Measurements from ENCODE around the gene LRCH1.

Gene LRCH1

DNA sequence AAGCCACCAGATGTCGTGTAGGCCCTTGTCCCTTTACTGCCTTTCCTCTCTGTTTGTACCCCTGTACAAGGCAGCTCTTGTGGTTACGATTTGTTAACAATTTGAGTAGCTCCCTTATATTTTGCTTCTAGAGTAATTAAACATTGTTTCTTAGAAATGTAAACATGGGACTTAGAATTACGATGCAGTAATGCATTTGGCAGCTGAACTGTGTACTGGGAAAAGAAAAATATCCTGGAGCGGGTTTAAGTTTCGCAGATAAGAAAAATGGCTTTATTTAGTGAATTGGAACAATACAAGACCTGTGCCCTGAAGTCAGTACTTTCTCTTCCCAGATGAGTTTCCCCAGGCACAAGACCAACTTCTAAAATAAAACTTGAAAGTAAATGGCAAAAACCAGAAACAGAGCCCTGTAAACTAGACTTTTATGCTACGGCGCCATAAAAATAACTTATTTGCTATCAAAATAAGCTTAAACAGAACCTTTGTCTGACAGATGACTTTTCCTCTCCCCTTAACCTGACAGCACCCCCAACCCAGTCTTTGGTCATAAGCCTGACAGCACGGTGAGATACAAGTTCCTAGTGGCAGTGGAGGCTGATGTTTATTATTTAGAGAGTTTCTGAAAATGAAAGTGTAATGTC, 63.0 kb downstream of the LRCH1 start:
- no peak for DNase-seq (ENCODE audit: low read depth)

DNA sequence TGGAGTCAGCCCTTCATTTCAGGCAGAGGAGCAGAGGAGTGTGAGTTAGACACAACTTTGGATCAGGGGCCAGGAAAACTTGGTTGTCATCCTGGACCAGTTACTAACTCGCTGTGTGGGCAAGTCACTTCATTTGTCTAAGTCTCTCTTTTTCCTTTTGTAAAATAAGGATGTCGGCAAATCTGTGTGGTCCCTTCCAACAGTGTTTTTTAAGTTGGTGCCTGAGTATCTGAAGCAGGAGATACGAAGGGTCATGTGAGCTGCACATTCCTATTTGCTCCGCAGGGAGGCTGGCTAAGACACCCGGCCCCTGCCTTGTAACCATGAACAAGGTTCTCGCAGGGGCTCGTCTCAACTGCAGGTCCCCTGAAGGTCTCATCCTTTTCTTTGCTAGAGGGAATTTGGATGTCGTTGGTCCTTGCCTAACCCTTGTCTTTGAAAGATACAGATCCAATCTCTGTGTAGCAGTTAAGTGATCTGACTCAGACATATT, 64.3 kb downstream of the LRCH1 start:
- DNase-seq (ENCODE audit: low read depth): no peak

DNA sequence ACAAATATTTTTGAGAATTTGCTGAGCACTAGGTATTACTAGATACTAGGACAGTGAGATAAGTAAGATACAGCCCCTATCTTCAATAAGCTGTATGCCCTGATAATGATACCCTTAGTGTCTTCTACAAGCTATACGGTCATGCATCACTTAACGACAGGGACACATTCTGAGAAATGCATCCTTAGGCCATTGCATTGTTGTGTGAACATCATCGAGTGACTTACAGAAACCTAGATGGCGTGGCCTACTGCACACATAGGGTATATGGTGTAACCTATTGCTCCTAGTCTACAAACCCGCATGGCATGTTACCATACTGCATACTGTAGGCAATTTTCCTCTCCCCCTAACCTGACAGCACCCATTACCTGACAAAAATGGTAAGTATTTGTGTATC, 64.9 kb downstream of the LRCH1 start:
- DNase-seq (ENCODE audit: low read depth): no peak

DNA sequence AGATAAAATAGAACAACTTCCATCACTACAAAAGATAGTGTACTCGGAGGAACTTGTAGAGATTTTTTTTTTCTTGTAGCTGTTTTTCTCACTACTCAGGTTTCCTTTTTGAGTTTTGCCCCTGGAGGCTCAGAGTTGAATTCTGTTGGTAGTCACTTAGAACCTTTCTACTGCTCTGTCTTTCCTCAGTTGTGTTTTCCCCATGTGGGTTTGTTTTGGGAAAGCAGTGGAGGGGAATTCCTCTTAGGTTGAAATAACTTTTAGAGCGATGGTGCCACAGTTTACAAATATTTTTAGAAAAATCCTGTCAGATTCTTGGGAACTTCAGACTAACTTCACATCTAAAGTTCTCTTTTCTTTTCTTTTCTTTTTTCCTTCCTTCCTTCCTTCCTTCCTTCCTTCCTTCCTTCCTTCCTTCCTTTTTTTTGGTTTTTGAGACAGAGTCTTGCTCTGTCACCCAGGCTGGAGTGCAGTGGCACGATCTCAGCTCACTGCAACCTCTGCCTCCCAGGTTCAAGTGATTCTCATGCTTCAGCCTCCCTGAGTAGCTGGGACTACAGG, 65.8 kb downstream of the LRCH1 start:
- no peak for DNase-seq (ENCODE audit: low read depth)

DNA sequence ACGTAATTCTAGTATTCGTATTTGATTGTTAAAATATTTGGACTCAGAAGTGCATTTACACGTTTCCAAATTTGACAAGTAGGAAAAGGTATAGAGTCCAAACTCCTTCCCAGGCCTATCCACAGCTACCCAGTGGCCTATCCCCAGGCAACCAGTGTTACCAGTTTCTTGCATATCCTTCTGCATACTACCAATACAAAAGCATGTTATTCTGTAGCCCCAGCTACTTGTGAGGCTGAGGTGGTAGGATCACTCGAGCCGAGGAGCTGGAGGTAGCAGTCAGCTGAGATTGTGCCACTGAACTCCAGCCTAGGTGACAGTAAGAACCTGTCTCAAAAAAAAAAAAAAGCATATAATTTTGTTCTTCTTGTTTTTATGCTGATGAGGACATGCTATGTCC, 67.1 kb downstream of the LRCH1 start:
- DNase-seq (ENCODE audit: low read depth): no peak

DNA sequence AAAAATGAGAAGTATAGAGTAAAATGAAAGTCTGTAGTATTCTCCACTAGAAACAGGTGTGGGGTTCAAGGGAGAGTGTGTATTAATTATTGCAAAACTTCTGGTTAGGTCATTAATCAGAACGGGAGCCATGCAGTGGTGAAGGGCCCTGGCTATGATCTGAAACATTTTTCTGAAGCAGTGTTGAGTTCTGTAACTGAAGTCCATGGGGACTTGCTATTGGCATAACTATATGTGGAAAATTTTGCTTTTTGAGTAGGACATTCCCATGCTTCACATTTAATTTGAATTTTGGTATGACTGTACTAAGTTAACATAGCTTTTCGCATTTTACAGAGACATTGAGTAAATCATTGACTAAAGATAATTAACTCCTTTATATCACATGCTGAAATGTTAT, 67.5 kb downstream of the LRCH1 start:
- no peak for DNase-seq (ENCODE audit: low read depth)

DNA sequence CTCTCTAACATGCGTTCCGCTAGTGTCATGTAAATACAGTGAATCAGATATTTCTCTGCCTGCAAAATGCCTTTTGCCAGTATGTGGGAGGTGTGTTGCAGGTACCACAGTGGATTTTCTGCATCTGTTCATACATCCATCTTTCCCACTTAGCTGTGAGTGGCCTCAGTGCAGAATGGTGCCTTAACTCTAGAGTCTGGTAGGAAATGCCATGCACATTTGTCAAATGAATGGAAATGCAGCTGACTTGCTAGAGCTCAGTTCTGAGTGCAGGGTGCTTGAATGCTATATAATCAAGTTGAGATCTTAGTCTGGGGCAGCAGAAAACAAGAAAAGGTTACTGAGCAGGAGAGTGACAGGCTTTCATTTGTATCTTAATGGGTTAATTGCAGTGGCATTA, 68.2 kb downstream of the LRCH1 start:
- DNase-seq (ENCODE audit: low read depth): no peak

DNA sequence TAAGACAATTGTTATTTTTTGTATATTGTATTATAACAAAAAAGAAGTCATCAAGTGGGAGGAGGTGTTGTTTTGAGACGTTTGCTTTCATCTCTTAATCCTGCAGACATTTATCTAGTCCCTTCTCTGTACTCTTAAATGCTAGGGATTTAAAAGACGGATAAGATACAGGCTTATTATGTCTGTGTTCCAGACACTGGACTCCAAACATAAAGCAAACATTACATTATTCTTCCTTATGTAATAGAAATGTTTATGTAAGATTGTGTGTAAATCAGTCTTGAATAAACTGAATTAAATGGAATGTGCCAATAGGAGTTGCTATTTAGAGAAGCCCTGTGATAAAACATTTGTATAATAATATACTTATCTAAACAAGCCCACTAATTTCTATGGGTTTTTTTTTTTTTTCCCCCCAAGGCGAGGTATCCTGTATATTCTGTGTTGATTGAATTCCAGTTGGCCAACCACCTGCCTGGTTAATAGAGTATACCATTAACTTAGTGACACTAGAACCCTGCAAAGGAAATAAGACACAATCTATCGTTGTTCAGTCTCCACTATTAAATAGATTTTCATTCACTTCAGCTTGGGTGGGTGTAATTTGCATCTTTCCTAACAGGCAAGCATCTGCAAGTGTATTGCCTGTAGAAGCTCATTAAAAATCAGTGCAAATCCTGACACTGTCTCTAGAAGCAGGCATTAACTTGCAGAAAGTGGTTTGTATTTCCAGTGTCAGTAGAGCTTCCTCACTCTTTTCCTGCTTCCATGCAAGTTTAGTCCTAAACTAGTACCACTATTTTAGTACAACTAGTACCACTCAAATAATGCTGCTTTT, 69.0 kb downstream of the LRCH1 start:
- DNase-seq (ENCODE audit: low read depth): no peak

DNA sequence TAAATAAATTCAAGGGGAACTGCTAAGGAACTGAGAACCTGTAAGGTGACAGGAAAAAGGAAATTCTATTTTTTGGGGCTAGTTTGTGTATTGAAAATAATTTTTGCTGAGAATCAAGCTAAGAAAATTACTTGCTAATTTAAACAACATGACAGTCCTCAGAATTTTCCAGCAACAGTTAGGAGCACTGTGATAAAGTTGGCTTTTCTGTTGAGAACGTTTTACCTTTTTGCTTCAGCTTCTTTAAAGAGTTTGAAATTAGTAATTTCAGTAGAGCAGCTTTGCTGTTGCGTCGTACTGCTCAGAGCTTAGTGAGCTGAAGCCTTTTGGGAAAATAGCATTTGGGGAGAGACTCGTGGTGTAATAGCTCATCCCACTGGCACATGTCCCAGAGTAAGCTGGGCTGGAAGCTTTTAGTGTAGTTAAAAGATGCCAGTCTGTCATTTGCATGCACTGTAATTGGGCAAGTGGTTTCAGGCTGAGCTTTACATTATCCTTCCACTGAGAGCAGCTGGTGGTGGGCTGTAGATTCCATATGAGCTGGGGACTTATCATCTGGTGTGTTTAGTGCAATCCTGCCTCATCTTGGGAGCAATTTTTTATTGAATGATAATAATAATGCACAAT, 69.8 kb downstream of the LRCH1 start:
- no peak for DNase-seq (ENCODE audit: low read depth)

DNA sequence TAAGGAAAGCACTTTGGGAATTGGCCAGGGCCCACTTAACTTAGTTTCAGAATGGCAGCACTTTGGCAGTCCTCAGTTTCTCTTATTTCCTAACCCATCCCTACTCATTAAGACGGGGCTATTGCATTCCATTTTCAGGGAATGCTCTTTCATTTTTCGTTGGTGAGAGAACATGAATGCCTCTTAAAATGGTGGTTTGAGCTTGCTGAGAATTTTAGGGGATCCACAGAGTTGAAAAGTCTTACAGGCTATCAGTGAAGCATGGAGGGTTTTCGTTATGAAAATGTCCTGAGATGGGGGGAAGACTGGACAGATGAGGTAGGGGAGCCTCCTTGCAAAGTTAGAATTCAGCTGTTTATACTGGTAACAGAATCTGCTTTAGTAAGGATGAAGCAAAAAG, 71.4 kb downstream of the LRCH1 start:
- no peak for DNase-seq (ENCODE audit: low read depth)

DNA sequence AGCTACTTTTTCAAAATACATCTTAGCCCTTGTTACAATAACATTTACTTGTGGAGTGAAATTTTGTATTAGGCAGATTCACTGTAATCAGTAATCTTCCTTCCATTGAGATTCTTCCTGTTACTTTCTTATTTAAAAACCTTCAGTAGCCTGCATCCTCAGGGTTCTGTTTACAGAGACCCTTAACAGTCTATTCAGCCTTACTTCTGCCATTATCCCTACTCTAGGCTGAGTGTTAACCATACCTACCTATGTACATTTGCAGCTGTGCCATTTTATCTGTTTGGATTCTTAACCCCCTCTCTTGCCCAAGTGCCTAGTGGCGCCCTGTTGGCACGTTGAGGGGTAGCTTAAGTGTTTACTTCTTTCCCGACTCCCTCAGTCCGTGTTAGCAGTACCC, 71.9 kb downstream of the LRCH1 start:
- DNase-seq (ENCODE audit: low read depth): no peak

DNA sequence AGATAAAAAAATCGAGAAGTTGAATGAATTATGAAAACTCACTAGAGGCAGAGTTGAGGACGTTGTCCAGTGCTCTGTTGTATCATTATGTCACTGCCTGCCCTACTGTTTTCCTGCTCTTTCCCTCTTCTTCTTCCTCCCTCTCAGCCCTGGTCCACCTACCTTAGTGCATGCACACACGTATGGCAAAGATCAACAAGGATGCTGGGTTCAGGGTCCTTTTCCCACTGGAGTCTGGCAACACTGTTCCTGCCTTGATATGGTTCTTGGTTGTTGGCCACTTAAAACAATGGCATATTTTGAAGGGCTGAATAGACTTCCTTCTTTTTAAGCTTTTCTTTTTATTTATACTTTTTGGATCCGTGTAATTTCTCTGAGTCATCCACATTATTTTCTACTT, 74.5 kb downstream of the LRCH1 start:
- no peak for DNase-seq (ENCODE audit: low read depth)

DNA sequence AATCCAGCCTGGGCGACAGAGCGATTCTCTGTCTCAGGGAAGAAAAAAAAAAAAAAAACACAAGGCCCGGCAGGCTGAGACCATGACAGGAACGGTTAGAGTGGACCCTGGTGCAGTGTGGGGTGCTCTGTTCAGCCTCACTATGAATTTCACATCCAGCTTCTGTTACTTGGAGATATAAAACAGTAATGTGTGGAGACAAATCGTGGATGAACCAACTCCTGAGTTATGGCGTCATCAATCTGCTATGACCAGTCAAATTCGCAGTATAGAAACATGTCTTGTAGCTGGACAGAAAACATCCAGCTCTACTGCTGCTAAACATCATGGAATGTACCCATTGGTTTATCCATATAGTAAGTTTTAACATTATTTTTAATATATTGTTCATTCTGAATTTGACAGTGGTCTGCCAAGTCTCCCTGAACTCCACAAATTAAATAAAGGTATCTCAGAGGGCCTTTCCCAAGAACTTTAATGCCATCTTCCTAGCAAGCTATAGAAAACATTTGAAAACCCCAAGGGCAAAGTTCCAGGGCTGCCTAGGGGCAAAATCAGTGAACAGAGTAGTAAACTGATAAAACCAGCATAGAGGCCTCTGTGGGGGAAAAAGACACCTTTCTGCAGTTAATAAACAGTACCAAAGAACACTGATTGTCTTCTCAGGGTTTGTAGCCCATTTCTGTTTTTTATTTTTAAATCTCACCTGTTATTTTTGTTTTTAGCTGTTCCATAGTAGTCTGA, 75.8 kb downstream of the LRCH1 start:
- no peak for DNase-seq (ENCODE audit: low read depth)

DNA sequence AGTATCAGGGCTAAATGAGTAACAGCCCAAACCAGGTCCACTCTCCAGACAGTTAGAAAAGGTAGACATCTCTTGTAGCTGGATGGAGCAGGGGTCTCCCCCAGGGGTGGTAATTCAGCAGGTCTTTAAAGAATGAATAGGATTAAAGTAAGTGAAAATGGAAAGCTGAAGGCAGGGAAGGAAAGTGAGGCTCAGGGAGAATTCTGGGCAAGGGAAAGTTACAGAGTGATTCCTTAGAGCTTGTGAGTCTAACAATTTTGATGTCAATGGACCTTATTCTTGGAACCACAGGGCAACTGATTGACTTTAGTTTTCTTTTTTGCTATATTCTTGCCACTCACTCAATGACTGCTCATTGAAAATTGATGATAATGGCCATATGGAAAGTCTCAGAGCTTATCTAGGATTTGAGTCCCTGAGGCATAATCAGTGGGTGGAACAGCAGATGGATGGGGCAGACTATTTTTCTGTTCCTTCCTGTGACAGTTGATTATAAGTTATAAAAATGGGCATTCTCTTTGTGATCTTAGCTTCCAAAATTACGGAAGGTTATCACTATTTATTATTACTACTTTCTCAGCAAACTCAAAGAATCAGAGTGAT, 76.9 kb downstream of the LRCH1 start:
- no peak for DNase-seq (ENCODE audit: low read depth)

DNA sequence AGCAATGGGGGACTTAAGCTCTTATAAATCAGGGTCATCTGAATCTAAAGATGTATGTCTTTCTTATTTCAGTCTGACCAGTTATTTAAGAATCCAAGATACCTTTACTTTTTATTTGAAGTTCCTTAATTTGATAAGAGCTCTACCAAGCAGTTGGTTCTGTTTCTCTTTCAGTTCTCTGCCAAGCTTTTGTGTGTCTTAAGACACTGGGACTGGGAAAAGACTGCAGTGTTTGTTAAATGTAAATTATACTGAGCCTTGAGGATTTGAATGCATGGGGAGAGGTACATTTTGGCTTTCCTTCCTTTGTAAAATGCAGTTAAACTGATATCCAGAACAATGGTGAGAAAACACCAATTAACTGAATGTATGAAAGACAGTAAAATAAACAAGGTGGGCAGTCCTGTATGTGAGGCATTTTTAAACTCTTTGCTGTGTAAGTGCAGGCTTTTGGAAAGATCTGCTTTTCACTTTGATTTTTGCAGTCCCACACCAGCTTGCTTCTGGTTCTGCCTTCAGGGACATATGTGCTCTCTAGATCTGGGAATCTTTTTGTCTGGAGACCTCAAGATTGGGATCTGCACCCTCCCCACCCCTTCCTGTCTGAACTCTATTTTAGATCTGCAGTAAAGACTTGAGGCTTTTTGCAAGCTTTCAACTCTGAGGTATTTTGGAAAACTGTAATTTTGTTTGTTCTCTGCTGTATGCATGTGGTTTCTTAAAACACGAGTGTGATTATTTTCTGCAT, 77.6 kb downstream of the LRCH1 start:
- DNase-seq (ENCODE audit: low read depth): no peak

DNA sequence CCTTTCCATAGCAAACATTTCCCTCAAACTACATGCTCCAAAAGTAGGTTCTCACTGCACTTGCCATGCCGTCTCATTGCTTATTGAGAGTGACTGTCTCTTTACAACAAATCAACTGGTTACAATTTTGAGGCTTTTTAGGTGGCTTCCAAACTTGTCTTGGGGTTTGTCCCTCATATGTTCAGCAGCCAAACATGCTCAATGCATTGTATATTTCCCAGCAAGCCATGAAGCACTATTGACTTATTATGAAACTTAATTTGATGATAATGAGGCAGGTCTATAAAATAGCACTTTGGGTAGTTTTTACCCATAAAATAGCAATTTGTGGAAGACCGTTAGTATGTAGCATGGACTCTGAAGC, 78.2 kb downstream of the LRCH1 start:
- no peak for DNase-seq (ENCODE audit: low read depth)

DNA sequence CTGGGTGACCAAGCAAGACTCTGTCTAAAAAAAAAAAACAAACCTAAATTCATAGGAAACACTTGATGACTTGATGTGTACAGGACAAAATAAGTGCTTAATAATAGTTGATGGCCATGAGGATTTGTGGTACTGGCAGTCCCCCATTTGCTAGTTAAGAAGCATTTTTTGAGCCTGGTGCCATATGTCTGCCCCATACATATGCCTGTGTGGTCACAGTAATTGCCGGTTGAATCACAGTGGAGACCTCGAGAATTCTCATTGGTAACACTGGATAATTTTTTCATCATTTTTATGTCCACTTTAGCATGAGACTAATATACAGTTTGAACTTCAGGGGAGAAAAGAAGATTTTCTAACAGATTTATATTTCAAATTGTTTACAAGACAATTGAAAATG, 79.2 kb downstream of the LRCH1 start:
- DNase-seq (ENCODE audit: low read depth): no peak

DNA sequence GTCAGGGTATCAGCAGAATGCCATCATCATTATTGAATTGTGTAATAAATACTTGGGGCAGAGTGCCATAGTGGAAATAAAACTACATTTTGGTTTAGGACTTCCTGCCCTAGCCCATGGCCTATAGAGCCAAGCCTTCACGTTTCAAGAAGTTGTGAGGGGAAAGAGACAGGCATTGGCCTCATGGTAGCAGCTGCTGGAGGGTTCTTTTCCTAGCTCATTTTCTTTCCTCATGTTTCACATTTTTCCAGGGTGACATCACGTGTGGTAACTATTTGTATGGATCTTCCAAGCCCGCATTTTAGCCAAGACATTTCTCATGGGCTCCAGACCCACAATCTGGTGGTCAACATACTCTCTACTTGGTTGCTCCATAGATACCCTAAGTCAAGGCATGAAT, 80.4 kb downstream of the LRCH1 start:
- no peak for DNase-seq (ENCODE audit: low read depth)

DNA sequence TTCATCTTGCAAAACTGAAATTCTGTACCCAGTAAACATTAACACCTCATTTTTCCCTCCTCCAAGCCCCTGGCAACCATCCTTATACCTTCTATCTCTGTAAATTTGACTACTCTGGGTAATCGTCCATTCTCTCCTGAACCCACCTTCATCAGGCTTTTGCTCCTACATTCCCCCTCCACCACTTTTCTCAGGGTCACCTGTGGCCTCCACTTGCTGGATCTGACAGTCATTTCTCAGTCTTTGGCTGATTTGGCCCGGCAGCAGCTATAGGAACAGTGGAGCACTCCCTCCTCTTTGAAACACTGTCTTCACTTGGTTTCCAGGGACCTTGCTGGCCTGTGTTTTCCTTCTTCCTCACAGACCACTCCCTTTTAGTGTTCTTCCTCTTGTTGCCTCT, 83.5 kb downstream of the LRCH1 start:
- no peak for DNase-seq (ENCODE audit: low read depth)

DNA sequence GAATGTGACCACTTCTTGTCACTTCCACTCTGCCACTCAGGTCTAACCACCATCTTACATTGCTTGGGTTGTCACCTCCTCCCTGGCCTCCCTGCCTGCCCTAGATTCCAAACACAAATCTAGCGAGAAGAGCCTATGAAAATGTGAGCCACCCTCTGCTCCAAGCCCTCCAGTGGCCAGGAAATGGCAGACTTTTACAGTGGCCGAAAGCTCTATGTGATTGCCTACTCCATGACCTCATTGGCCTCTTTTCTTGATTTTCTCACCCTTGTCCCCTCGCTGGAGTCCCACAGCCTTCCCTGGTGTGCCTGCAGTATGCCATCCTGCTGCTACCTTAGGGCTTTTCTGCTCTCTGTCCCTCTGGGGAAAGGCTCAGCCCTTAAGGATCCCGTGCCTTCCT, 84.2 kb downstream of the LRCH1 start:
- DNase-seq (ENCODE audit: low read depth): no peak

DNA sequence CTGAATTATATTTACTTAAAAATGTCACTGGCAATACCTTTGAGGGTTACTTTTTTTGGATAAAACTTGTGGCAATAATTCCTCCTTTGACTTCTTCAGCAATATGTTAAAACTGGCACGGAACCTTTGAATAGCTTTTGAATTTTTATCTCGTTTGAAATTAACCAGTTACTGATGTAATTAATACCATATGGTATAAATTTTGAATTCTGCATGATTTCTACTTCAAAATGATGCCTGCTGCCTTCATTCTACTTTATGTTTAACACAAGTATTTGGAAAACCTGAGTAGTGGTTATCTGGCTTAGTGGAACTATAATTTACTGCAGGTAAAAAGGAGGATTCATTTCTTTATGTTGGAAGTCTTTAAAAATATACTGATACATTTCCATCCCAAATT, 85.3 kb downstream of the LRCH1 start:
- no peak for DNase-seq (ENCODE audit: low read depth)
